PC-3 (cell line): ENCODE results near the gene TMA7. TPM values are rescaled to one million over a fixed set of nuclear protein-coding genes. Genes with fewer than 3 reads are reported as not detected.

Source experiments
- ATAC-seq: fragments of 200-7000 bp; cut with Tn5 transposase; 2 replicates; pipeline ENCODE4 v1.9.1; 2020; ENCODE audit warnings: mild to moderate bottlenecking, moderate library complexity
- BruUV-seq: library from RNA; stranded (reverse); fragments of 400-500 nt; replicated peaks from 2 replicates; lab custom pipeline; 2021; lab: Mats Ljungman, UMichigan
- CTCF ChIA-PET: fragments of 300-600 bp; sonication (Branson Sonifier 250); formaldehyde crosslinking; loops from one replicate; lab custom pipeline; 2022; ENCODE audit warnings: antibody characterized with exemption; lab: Charles Lee
- POLR2A ChIA-PET: fragments of 300-600 bp; sonication (Branson Sonifier 250); formaldehyde crosslinking; loops from one replicate; lab custom pipeline; 2022; ENCODE audit warnings: antibody characterized with exemption; ENCODE audit not compliant: unreplicated experiment; lab: Charles Lee
- DNase-seq: peaks from one replicate; pipeline ENCODE4 v3.0.0-alpha.2; 2015
- H2AFZ ChIP-seq: fragments of 300-600 bp; sonication (generic); 2 replicates; pipeline ENCODE4 v1.6.0; 2016; ENCODE audit warnings: antibody characterized with exemption, low read length
- H3F3A ChIP-seq: fragments of 300-600 bp; sonication (generic); one replicate; pipeline ENCODE4 v1.6.0; 2017; ENCODE audit warnings: antibody characterized with exemption, low read length, control low read depth, mild to moderate bottlenecking; ENCODE audit not compliant: unreplicated experiment
- H3K27ac ChIP-seq: fragments of 300-600 bp; sonication (generic); 2 replicates; pipeline ENCODE4 v1.5.1; 2016; ENCODE audit warnings: mild to moderate bottlenecking, low read length
- H3K27me3 ChIP-seq: fragments of 300-600 bp; sonication (generic); 2 replicates; pipeline ENCODE4 v1.6.1; 2016; ENCODE audit warnings: low read length, mixed read lengths
- H3K36me3 ChIP-seq: fragments of 300-600 bp; sonication (generic); 2 replicates; pipeline ENCODE4 v1.6.1; 2016; ENCODE audit warnings: low read depth, mixed run types, low read length, mixed read lengths
- H3K4me1 ChIP-seq: fragments of 300-600 bp; sonication (generic); 2 replicates; pipeline ENCODE4 v1.5.1; 2016; ENCODE audit warnings: low read length; ENCODE audit not compliant: insufficient read depth
- H3K4me2 ChIP-seq: fragments of 300-600 bp; sonication (generic); 2 replicates; pipeline ENCODE4 v1.6.0; 2016; ENCODE audit warnings: low read length
- H3K4me3 ChIP-seq: fragments of 300-600 bp; sonication (generic); 2 replicates; pipeline ENCODE4 v1.5.1; 2016; ENCODE audit warnings: mild to moderate bottlenecking, low read length, mixed read lengths
- H3K79me2 ChIP-seq: fragments of 300-600 bp; sonication (generic); 2 replicates; pipeline ENCODE4 v1.6.1; 2017; ENCODE audit warnings: low read length, mixed read lengths
- H3K9ac ChIP-seq: fragments of 300-600 bp; sonication (generic); 2 replicates; pipeline ENCODE4 v1.6.0; 2016; ENCODE audit warnings: mild to moderate bottlenecking, low read length
- H3K9me2 ChIP-seq: fragments of 300-600 bp; sonication (generic); replicated peaks from 2 replicates; pipeline ENCODE4 v1.6.1; 2016; ENCODE audit warnings: mixed run types, low read length, mixed read lengths
- H3K9me3 ChIP-seq: fragments of 300-600 bp; sonication (generic); 2 replicates; pipeline ENCODE4 v1.6.1; 2016; ENCODE audit warnings: low read length, mixed read lengths
- H4K20me1 ChIP-seq: fragments of 300-600 bp; sonication (generic); 2 replicates; pipeline ENCODE4 v1.6.1; 2016; ENCODE audit warnings: low read length, mixed read lengths
- EZH2 ChIP-seq: fragments of 300-600 bp; sonication (generic); IDR thresholded peaks from one replicate; pipeline ENCODE4 v1.6.1; 2017; ENCODE audit warnings: antibody characterized with exemption, mild to moderate bottlenecking, low read length; ENCODE audit not compliant: unreplicated experiment
- EZH2phosphoT487 ChIP-seq: fragments of 300-600 bp; sonication (generic); IDR thresholded peaks from 2 replicates; pipeline ENCODE4 v1.6.1; 2018; ENCODE audit warnings: mild to moderate bottlenecking, antibody characterized with exemption, low read length, borderline replicate concordance
- intact Hi-C: fragments of 100-400 bp; cut with micrococcal nuclease; formaldehyde crosslinking; loops from 2 replicates; pipeline ENCODE4 v1.9.0; 2023
- total RNA-seq: library from RNA; depleted of rRNA; stranded (reverse); fragments of >200 nt; gene quantifications from 2 replicates; pipeline ENCODE4 v1.2.3, GENCODE V29; 2014
- TF ChIP-seq, protein P1 (sequence below): fragments of 300-600 bp; sonication (generic); conservative IDR thresholded peaks from 2 replicates; pipeline ENCODE4 v1.5.1; 2017; ENCODE audit warnings: antibody characterized with exemption, low read depth, mild to moderate bottlenecking, low read length

Gene TMA7
- total RNA-seq, 1 experiment from 2014 or later, result 517 TPM

DNA sequence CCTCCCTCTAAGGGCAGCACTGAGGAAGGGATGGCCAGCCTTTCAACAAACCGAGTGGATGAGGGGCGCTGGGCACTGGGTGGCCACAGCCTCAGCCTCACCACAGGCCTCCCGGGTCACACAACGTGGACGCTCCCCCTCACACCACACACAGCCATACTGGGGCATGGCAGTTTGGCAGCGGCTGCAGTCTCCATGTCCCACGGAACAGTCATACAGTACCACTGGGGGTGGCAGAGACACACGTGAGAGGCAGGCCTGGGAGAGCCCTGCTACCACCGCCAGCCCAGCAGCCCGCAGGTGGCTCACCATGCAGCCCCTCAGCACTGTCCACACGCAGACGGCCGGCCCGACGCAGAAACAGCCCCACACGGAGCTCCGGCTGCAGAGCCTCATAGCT lies 21.9 kb upstream of the TMA7 start:
- no peak overlapping the region for H3K4me2 ChIP-seq
- intact Hi-C loops, result no loop called here
- no peaks in the 10 kb centered on the region for H4K20me1 ChIP-seq
- H3K27me3 ChIP-seq, result no peaks in the 10 kb centered on the region
- ChIA-PET POLR2A (no interaction called here), CTCF (no interaction called here)
- no peak for TF ChIP-seq EZH2phosphoT487
- no peak for TF ChIP-seq EZH2
- TF ChIP-seq, protein P1, sequence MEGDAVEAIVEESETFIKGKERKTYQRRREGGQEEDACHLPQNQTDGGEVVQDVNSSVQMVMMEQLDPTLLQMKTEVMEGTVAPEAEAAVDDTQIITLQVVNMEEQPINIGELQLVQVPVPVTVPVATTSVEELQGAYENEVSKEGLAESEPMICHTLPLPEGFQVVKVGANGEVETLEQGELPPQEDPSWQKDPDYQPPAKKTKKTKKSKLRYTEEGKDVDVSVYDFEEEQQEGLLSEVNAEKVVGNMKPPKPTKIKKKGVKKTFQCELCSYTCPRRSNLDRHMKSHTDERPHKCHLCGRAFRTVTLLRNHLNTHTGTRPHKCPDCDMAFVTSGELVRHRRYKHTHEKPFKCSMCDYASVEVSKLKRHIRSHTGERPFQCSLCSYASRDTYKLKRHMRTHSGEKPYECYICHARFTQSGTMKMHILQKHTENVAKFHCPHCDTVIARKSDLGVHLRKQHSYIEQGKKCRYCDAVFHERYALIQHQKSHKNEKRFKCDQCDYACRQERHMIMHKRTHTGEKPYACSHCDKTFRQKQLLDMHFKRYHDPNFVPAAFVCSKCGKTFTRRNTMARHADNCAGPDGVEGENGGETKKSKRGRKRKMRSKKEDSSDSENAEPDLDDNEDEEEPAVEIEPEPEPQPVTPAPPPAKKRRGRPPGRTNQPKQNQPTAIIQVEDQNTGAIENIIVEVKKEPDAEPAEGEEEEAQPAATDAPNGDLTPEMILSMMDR, result no peak
- H3K27ac ChIP-seq, result no peak overlapping the region
- ATAC-seq, result no peak
- no peaks in the 10 kb centered on the region for H3F3A ChIP-seq
- BruUV-seq, result no TSS peak
- H3K36me3 ChIP-seq, result no peaks in the 10 kb centered on the region
- no peaks in the 10 kb centered on the region for H3K9me3 ChIP-seq
- no peaks in the 10 kb centered on the region for H3K79me2 ChIP-seq
- no peak overlapping the region for H2AFZ ChIP-seq
- H3K4me1 ChIP-seq, result no peaks in the 10 kb centered on the region
- no peak overlapping the region for H3K4me3 ChIP-seq
- no peak for DNase-seq
- no peaks in the 10 kb centered on the region for H3K9me2 ChIP-seq
- H3K9ac ChIP-seq, result no peak overlapping the region

DNA sequence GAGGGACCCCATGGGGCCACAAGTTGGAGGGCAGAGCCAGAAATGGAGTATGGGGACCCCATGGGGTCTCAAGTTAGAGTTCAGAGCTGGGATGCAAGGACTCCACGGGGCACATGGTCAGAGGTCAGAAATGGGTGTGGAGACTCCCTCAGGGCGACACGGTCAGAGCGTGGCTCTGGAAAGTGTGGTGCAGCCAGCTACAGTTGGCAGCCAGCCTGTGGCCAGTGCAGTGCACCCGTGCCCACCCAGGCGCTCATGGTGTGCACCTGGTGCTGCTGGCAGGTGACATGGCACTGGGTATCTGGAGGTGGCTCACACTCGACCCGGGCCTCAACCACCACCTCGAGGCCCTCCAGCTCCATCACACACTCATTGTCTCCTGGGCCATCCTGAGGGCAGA lies 21.4 kb upstream of the TMA7 start:
- no peak overlapping the region for H3K4me3 ChIP-seq
- no peaks in the 10 kb centered on the region for H3K79me2 ChIP-seq
- CTCF ChIA-PET, result no interaction called here
- no peak overlapping the region for H2AFZ ChIP-seq
- POLR2A ChIA-PET, result no interaction called here
- no peaks in the 10 kb centered on the region for H3K27me3 ChIP-seq
- intact Hi-C loops, result no loop called here
- no peak for ATAC-seq
- no peaks in the 10 kb centered on the region for H3K9me2 ChIP-seq
- no peak for TF ChIP-seq EZH2
- no peak for TF ChIP-seq EZH2phosphoT487
- TF ChIP-seq, protein P1, result no peak
- DNase-seq, result no peak
- H3K27ac ChIP-seq, result no peak overlapping the region
- H3K36me3 ChIP-seq, result no peaks in the 10 kb centered on the region
- H3F3A ChIP-seq, result no peaks in the 10 kb centered on the region
- no peak overlapping the region for H3K9ac ChIP-seq
- no peaks in the 10 kb centered on the region for H4K20me1 ChIP-seq
- no peak overlapping the region for H3K4me2 ChIP-seq
- no peaks in the 10 kb centered on the region for H3K9me3 ChIP-seq
- no TSS peak for BruUV-seq
- H3K4me1 ChIP-seq, result no peaks in the 10 kb centered on the region

- POLR2A ChIA-PET, result no interaction called here
- Histone ChIP-seq H3K9me3 (no peaks in the 10 kb centered on the region), H3F3A (no peaks in the 10 kb centered on the region), H3K27me3 (no peaks in the 10 kb centered on the region), H3K36me3 (no peaks in the 10 kb centered on the region), H2AFZ (no peak overlapping the region), H3K4me3 (no peak overlapping the region), H3K4me1 (no peaks in the 10 kb centered on the region), H3K9ac (no peak overlapping the region), H4K20me1 (no peaks in the 10 kb centered on the region), H3K79me2 (no peaks in the 10 kb centered on the region), H3K4me2 (no peak overlapping the region), H3K27ac (no peak overlapping the region), H3K9me2 (no peaks in the 10 kb centered on the region)
- ATAC-seq (no peak), DNase-seq (no peak)
- CTCF ChIA-PET, result no interaction called here
- no peak for TF ChIP-seq EZH2
- BruUV-seq, result no TSS peak
- intact Hi-C loops, result no loop called here
Observed at GRCh38 chr3:48419149-48419548, 20.9 kb upstream of the TMA7 start.
